NT2/D1 (cell line): ENCODE measurements around the gene SLIT3.

Experiments
- SUZ12 ChIP-seq: IDR thresholded peaks from 2 replicates; pipeline ENCODE4 v1.6.1; 2011; ENCODE audit not compliant: insufficient read length, insufficient read depth; ENCODE audit errors: extremely low read depth
- YY1 ChIP-seq: IDR thresholded peaks from 2 replicates; pipeline ENCODE4 v1.6.1; 2011; ENCODE audit not compliant: insufficient read length, insufficient read depth
- ZNF274 ChIP-seq: IDR thresholded peaks from 2 replicates; pipeline ENCODE4 v1.6.1; 2011; ENCODE audit warnings: mild to moderate bottlenecking, low read depth, low read length

GRCh38 chr5:168939887-168940544, 360.9 kb downstream of the SLIT3 start:
- TF ChIP-seq SUZ12 (no peak), YY1 (no peak), ZNF274 (no peak)
